Measurements from ENCODE around the gene OR6V1. TPM values are rescaled to one million over a fixed set of nuclear protein-coding genes. Genes with fewer than 3 reads are reported as not detected.

The OR6V1 gene
- total and polyA plus RNA-seq, 2 donors (not counting 1 experiment from before 2014, with no cell fraction given) = not detected

DNA sequence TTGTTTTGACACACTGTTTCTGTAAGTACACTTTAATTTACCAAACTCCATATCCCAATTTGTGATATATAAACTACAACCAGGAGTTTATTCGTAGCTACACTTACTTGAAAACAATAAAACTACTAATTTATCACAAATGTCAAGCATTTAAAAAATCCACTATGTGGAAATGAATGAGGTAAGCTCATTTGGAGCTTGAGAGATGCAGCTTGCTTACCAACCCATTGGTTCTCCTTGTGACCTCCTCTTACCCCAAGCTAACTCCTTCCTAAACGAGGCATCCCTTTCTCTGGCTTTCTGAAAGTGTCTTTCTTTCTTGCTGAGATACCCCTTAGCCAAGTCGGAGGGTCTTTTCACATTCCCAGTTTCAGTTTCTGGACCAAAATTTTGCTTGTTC lies 2.5 kb downstream of the OR6V1 start:
- H2AFZ ChIP-seq (ENCODE audit: insufficient read depth, low read depth, low read length, poor library complexity, severe bottlenecking) = no peak overlapping the region
- no peaks in the 10 kb centered on the region for H4K20me1 ChIP-seq (ENCODE audit: control insufficient read depth, insufficient read depth, low read length, poor library complexity, severe bottlenecking)
- H3K4me3 ChIP-seq (ENCODE audit: control extremely low read depth in 1 of 5, extremely low read depth in 1 of 5, insufficient read depth in 1 of 5, low read depth in 2 of 5, low read length in 4 of 5) = no peak overlapping the region
- no peak for DNase-seq
- H3K27ac ChIP-seq (ENCODE audit: low read length in 2 of 2) = no peak overlapping the region
- H3K4me3 Mint-ChIP-seq = no peak overlapping the region
- H3K79me2 ChIP-seq (ENCODE audit: control insufficient read depth, insufficient read depth, low read length) = no peaks in the 10 kb centered on the region
- intact Hi-C loops (cut with micrococcal nuclease) = no loop called here
- WGBS (ENCODE audit: insufficient coverage) = 100% methylated on average over 1 of the region's 3 CpGs
- ChIA-PET POLR2A (no interaction called here), CTCF (interaction anchor here (1.9 kb wide), 1 partner anchor 51 kb away, joined by 5 read pairs; no protein-coding TSS in a partner anchor)
- ATAC-seq (ENCODE audit: low read depth) = no peak
- peaks cover 26% of the 10 kb centered on the region for H3K4me1 Mint-ChIP-seq
- H3K9me3 Mint-ChIP-seq (ENCODE audit: insufficient read depth) = no peaks in the 10 kb centered on the region
- no peak overlapping the region for H3K27ac Mint-ChIP-seq
- H3K27me3 ChIP-seq (replicated peaks in 1 of 4; ENCODE audit: control extremely low read depth in 1 of 4, control insufficient read depth in 3 of 4, insufficient read depth in 4 of 4, low read length in 3 of 4) = no peaks in the 10 kb centered on the region
- H3K36me3 ChIP-seq (replicated peaks in 1 of 2; ENCODE audit: control extremely low read depth in 1 of 2, control insufficient read depth in 1 of 2, extremely low read depth in 1 of 2, insufficient read depth in 2 of 2, low read length in 1 of 2) = no peaks in the 10 kb centered on the region
- no peak overlapping the region for H3K4me2 ChIP-seq (replicated peaks; ENCODE audit: low read depth, low read length, poor library complexity, severe bottlenecking)
- peaks cover 0 to 8% (median 0%) of the 10 kb centered on the region in 3 donors for H3K9me3 ChIP-seq (ENCODE audit: control extremely low read depth in 1 of 3, control insufficient read depth in 2 of 3, insufficient read depth in 1 of 3, low read length in 2 of 3)
- H3K9ac ChIP-seq (ENCODE audit: low read length) = no peak overlapping the region
- peaks cover 3 to 9% of the 10 kb centered on the region in 2 donors for H3K4me1 ChIP-seq (ENCODE audit: control insufficient read depth in 2 of 2, insufficient read depth in 2 of 2, low read length in 2 of 2)
- TF ChIP-seq EZH2 (IDR thresholded peaks at IDR 0.05; ENCODE audit: borderline replicate concordance, insufficient read depth, low read depth, low read length, poor library complexity, severe bottlenecking) (no peak), CTCF (IDR thresholded peaks at IDR 0.05) (no peak)
- H3K27me3 Mint-ChIP-seq = no peaks in the 10 kb centered on the region

- Histone ChIP-seq H3K36me3 (replicated peaks in 1 of 2; ENCODE audit: control extremely low read depth in 1 of 2, control insufficient read depth in 1 of 2, extremely low read depth in 1 of 2, insufficient read depth in 2 of 2, low read length in 1 of 2) (no peaks in the 10 kb centered on the region), H3K79me2 (ENCODE audit: control insufficient read depth, insufficient read depth, low read length) (no peaks in the 10 kb centered on the region), H3K9me3 (ENCODE audit: control extremely low read depth in 1 of 3, control insufficient read depth in 2 of 3, insufficient read depth in 1 of 3, low read length in 2 of 3) (peaks cover 0 to 8% (median 0%) of the 10 kb centered on the region in 3 donors), H3K9ac (ENCODE audit: low read length) (no peak overlapping the region), H2AFZ (ENCODE audit: insufficient read depth, low read depth, low read length, poor library complexity, severe bottlenecking) (no peak overlapping the region), H3K4me1 (ENCODE audit: control insufficient read depth in 2 of 2, insufficient read depth in 2 of 2, low read length in 2 of 2) (peaks cover 0 to 4% of the 10 kb centered on the region in 2 donors), H3K4me2 (replicated peaks; ENCODE audit: low read depth, low read length, poor library complexity, severe bottlenecking) (no peak overlapping the region), H3K27ac (ENCODE audit: low read length in 2 of 2) (no peak overlapping the region), H4K20me1 (ENCODE audit: control insufficient read depth, insufficient read depth, low read length, poor library complexity, severe bottlenecking) (no peaks in the 10 kb centered on the region), H3K27me3 (replicated peaks in 1 of 4; ENCODE audit: control extremely low read depth in 1 of 4, control insufficient read depth in 3 of 4, insufficient read depth in 4 of 4, low read length in 3 of 4) (no peaks in the 10 kb centered on the region), H3K4me3 (ENCODE audit: control extremely low read depth in 1 of 5, extremely low read depth in 1 of 5, insufficient read depth in 1 of 5, low read depth in 2 of 5, low read length in 4 of 5) (no peak overlapping the region)
- ChIA-PET POLR2A (no interaction called here), CTCF (no interaction called here)
- Mint-ChIP-seq H3K4me3 (no peak overlapping the region), H3K27ac (no peak overlapping the region), H3K9me3 (ENCODE audit: insufficient read depth) (no peaks in the 10 kb centered on the region), H3K4me1 (peaks cover 20% of the 10 kb centered on the region), H3K27me3 (no peaks in the 10 kb centered on the region)
- DNase-seq (no peak), ATAC-seq (ENCODE audit: low read depth) (no peak)
- TF ChIP-seq EZH2 (IDR thresholded peaks at IDR 0.05; ENCODE audit: borderline replicate concordance, insufficient read depth, low read depth, low read length, poor library complexity, severe bottlenecking) (no peak), CTCF (IDR thresholded peaks at IDR 0.05) (no peak)
- intact Hi-C loops (cut with micrococcal nuclease) = no loop called here
Observed at GRCh38 chr7:143055754-143056153, 3.6 kb downstream of the OR6V1 start.

Measured in B cell (primary cell).